IMR-90 (cell line): ENCODE results near the gene CDC42EP4. TPM values are rescaled to one million over a fixed set of nuclear protein-coding genes. Genes with fewer than 3 reads are reported as not detected.

Source experiments
- ATAC-seq: fragments of 200-7000 bp; cut with Tn5 transposase; 2 replicates; pipeline ENCODE4 v1.9.1; 2020; ENCODE audit warnings: low read depth, mild to moderate bottlenecking, moderate library complexity
- BruUV-seq: library from RNA; stranded (reverse); fragments of 400-500 nt; replicated peaks from 2 replicates; lab custom pipeline; 2021; lab: Mats Ljungman, UMichigan
- CTCF ChIA-PET: fragments of 300-600 bp; formaldehyde crosslinking; extraction: SDS; loops from one replicate; lab custom pipeline; 2021; ENCODE audit warnings: antibody characterized with exemption; lab: Yijun Ruan, JAX
- POLR2A ChIA-PET: fragments of 300-600 bp; sonication (Branson Sonifier 250); formaldehyde crosslinking; loops from one replicate; lab custom pipeline; 2022; ENCODE audit warnings: antibody characterized with exemption; ENCODE audit not compliant: unreplicated experiment; lab: Charles Lee
- DNase-seq: peaks from one replicate; pipeline ENCODE4 v3.0.0; 2013
- H2AFZ ChIP-seq: replicated peaks from 2 replicates; pipeline ENCODE3; 2013; ENCODE audit warnings: low read length, mild to moderate bottlenecking; ENCODE audit not compliant: poor library complexity
- H2AK5ac ChIP-seq: 2 replicates; pipeline ENCODE4 v1.6.1; 2013; ENCODE audit warnings: low read depth, low read length, inconsistent platforms
- H2AK9ac ChIP-seq: replicated peaks from 2 replicates; pipeline ENCODE3; 2013; ENCODE audit warnings: mild to moderate bottlenecking, low read depth, low read length, moderate library complexity; ENCODE audit not compliant: poor library complexity
- H2BK120ac ChIP-seq: 2 replicates; pipeline ENCODE4 v1.6.1; 2013; ENCODE audit warnings: low read depth, low read length, inconsistent platforms
- H2BK15ac ChIP-seq: 3 replicates; pipeline ENCODE4 v1.6.1; 2013; ENCODE audit warnings: low read depth, low read length, inconsistent platforms
- H2BK20ac ChIP-seq: 2 replicates; pipeline ENCODE4 v1.6.1; 2013; ENCODE audit warnings: low read depth, mild to moderate bottlenecking, inconsistent platforms, low read length, moderate library complexity
- H2BK5ac ChIP-seq: 2 replicates; pipeline ENCODE4 v1.6.1; 2013; ENCODE audit warnings: mild to moderate bottlenecking, low read depth, low read length, inconsistent platforms; ENCODE audit not compliant: poor library complexity, severe bottlenecking
- H3K14ac ChIP-seq: replicated peaks from 2 replicates; pipeline ENCODE4 v1.6.1; 2013; ENCODE audit warnings: low read depth, low read length, inconsistent platforms
- H3K18ac ChIP-seq: 2 replicates; pipeline ENCODE4 v1.6.1; 2013; ENCODE audit warnings: low read depth, low read length, control low read depth
- H3K23ac ChIP-seq: 2 replicates; pipeline ENCODE4 v1.6.1; 2013; ENCODE audit warnings: low read depth, low read length, inconsistent platforms
- H3K27ac ChIP-seq: 2 replicates; pipeline ENCODE4 v1.5.1; 2013; ENCODE audit warnings: mild to moderate bottlenecking, control low read depth, low read length; ENCODE audit not compliant: insufficient read depth
- H3K27me3 ChIP-seq: 2 replicates; pipeline ENCODE4 v1.6.1; 2013; ENCODE audit warnings: low read length; ENCODE audit not compliant: control insufficient read depth, insufficient read depth
- H3K36me3 ChIP-seq: 2 replicates; pipeline ENCODE4 v1.6.1; 2013; ENCODE audit warnings: low read length, mixed read lengths; ENCODE audit not compliant: control insufficient read depth, insufficient read depth
- H3K4ac ChIP-seq: 2 replicates; pipeline ENCODE4 v1.6.1; 2013; ENCODE audit warnings: low read depth, low read length, inconsistent platforms
- H3K4me1 ChIP-seq: 2 replicates; pipeline ENCODE4 v1.6.1; 2013; ENCODE audit warnings: low read length, mixed read lengths; ENCODE audit not compliant: control insufficient read depth, insufficient read depth
- H3K4me2 ChIP-seq: 2 replicates; pipeline ENCODE4 v1.6.1; 2013; ENCODE audit warnings: low read depth, mild to moderate bottlenecking, control low read depth, low read length, moderate library complexity
- H3K4me3 ChIP-seq: 2 replicates; pipeline ENCODE4 v1.5.1; 2013; ENCODE audit warnings: low read depth, mild to moderate bottlenecking, control low read depth, low read length, moderate library complexity; ENCODE audit not compliant: insufficient read depth
- H3K56ac ChIP-seq: 2 replicates; pipeline ENCODE4 v1.6.1; 2013; ENCODE audit warnings: low read length, inconsistent platforms; ENCODE audit not compliant: insufficient read depth; ENCODE audit errors: extremely low read depth
- H3K79me1 ChIP-seq, 2 experiments: 2 replicates each; pipeline ENCODE4 v1.6.1; 2013; ENCODE audit warnings: low read length in 2 of 2, inconsistent platforms in 1 of 2, low read depth in 1 of 2
- H3K9ac ChIP-seq: 2 replicates; pipeline ENCODE4 v1.6.1; 2013; ENCODE audit warnings: low read depth, low read length, control low read depth
- H3K9me1 ChIP-seq: 2 replicates; pipeline ENCODE4 v1.6.1; 2013; ENCODE audit warnings: low read length, inconsistent platforms; ENCODE audit not compliant: insufficient read depth
- H3K9me3 ChIP-seq: 2 replicates; pipeline ENCODE4 v1.6.1; 2013; ENCODE audit warnings: low read length; ENCODE audit not compliant: control insufficient read depth, insufficient read depth
- H4K20me1 ChIP-seq: 2 replicates; pipeline ENCODE4 v1.6.1; 2013; ENCODE audit warnings: low read length, inconsistent platforms; ENCODE audit not compliant: insufficient read depth
- H4K5ac ChIP-seq: 2 replicates; pipeline ENCODE4 v1.6.1; 2013; ENCODE audit warnings: mild to moderate bottlenecking, low read depth, low read length, control low read depth
- H4K8ac ChIP-seq, 2 experiments: 2 replicates each; pipeline ENCODE4 v1.6.1; 2013; ENCODE audit warnings: low read depth in 2 of 2, low read length in 2 of 2, control low read depth in 1 of 2, inconsistent platforms in 1 of 2
- H4K91ac ChIP-seq: 2 replicates; pipeline ENCODE4 v1.6.1; 2013; ENCODE audit warnings: low read depth, low read length, inconsistent platforms; ENCODE audit not compliant: insufficient read depth
- CTCF ChIP-seq: conservative IDR thresholded peaks from 2 replicates; pipeline ENCODE4 v1.5.1; 2012; ENCODE audit warnings: mild to moderate bottlenecking, low read depth, low read length, improper control_type of control experiment
- FOS ChIP-seq: fragments of 150-350 bp; IDR thresholded peaks from 2 replicates; pipeline ENCODE4 v1.6.1; 2016; ENCODE audit warnings: low read depth, low read length
- MXI1 ChIP-seq: IDR thresholded peaks from 2 replicates; pipeline ENCODE4 v1.6.1; 2012; ENCODE audit warnings: low read depth, mild to moderate bottlenecking, low read length, moderate library complexity, borderline replicate concordance
- POLR2A ChIP-seq: IDR thresholded peaks from 2 replicates; pipeline ENCODE4 v1.6.1; 2012; ENCODE audit warnings: mild to moderate bottlenecking, low read depth, low read length
- RAD21 ChIP-seq: IDR thresholded peaks from 2 replicates; pipeline ENCODE4 v1.6.1; 2012; ENCODE audit warnings: low read length, improper control_type of control experiment
- RFX5 ChIP-seq: IDR thresholded peaks from 2 replicates; pipeline ENCODE4 v1.8.0; 2012; ENCODE audit warnings: low read depth, mild to moderate bottlenecking, low read length, moderate library complexity
- SMC3 ChIP-seq: fragments of 150-350 bp; IDR thresholded peaks from 2 replicates; pipeline ENCODE4 v1.6.1; 2016; ENCODE audit warnings: low read depth, mild to moderate bottlenecking, antibody characterized with exemption, low read length, moderate library complexity
- USF2 ChIP-seq: fragments of 150-350 bp; IDR thresholded peaks from 2 replicates; pipeline ENCODE4 v1.6.1; 2017; ENCODE audit warnings: mild to moderate bottlenecking, antibody characterized with exemption, low read length, low read depth
- WGBS, 2 experiments: methylation state at CpG; one replicate each; pipeline versions ENCODE4 v1.1.5 to v1.1.7; 2013; ENCODE audit warnings: missing lambda C conversion rate in 2 of 2; ENCODE audit not compliant: insufficient read length in 1 of 2; ENCODE audit errors: extremely low coverage in 2 of 2; 5-methylcytosine and 5-hydroxymethylcytosine counted together
- dilution Hi-C: fragments of 300-500 bp; cut with HindIII; formaldehyde crosslinking; loops from one replicate; pipeline ENCODE4 v1.14.3; 2018; ENCODE audit warnings: low sequenced_read_pairs; ENCODE audit not compliant: unreplicated experiment
- in situ Hi-C: fragments of 300-500 bp; cut with MboI; formaldehyde crosslinking; loops from 3 replicates; pipeline ENCODE4 v1.14.3; 2019; ENCODE audit warnings: low sequenced_read_pairs, inconsistent platforms, mixed read lengths
- intact Hi-C: fragments of 100-400 bp; cut with micrococcal nuclease; formaldehyde crosslinking; loops from 2 replicates; pipeline ENCODE4 v1.10.0; 2022
- polyA plus RNA-seq, 3 experiments: library from polyadenylated mRNA; depleted of rRNA; stranded (reverse); fragments of >200 nt; gene quantifications; 2 replicates each; pipeline ENCODE4 v1.2.3, GENCODE V29; 2012; ENCODE audit warnings: low replicate concordance in 1 of 3
- total RNA-seq: library from RNA; depleted of rRNA; stranded (reverse); fragments of >200 nt; gene quantifications from 2 replicates; pipeline ENCODE4 v1.2.3, GENCODE V29; 2012

CDC42EP4 gene
- total and polyA plus RNA-seq, 2 of the 4 experiments (the other 2 are of a cell fraction), result 14.3 to 25.8 TPM

- Histone ChIP-seq H2BK15ac (peak overlapping the region; percentile 69), H3K4ac (peak overlapping the region; percentile 98), H3K23ac (peak overlapping the region; percentile 97), H3K14ac (peak overlapping the region; percentile 92), H4K8ac (peak overlapping the region; percentile 90 to 99), H4K5ac (peak overlapping the region; percentile 66), H4K20me1 (peaks cover 12% of the 10 kb centered on the region), H3K36me3 (peaks cover 3% of the 10 kb centered on the region; the same call in 1 of the 2 replicates), H2AK9ac (peak overlapping the region; percentile 92), H3K27me3 (no peaks in the 10 kb centered on the region), H3K18ac (peak overlapping the region; percentile 53), H3K9me1 (peaks cover 13% of the 10 kb centered on the region), H2BK20ac (peak overlapping the region; percentile 85), H3K79me1 (peaks cover 16 to 59% of the 10 kb centered on the region in 2 experiments), H3K4me1 (peaks cover 37% of the 10 kb centered on the region), H3K9me3 (no peaks in the 10 kb centered on the region), H2BK5ac (peak overlapping the region; percentile 86), H4K91ac (peak overlapping the region; percentile 96), H3K27ac (peak overlapping the region; percentile 90), H2BK120ac (peak overlapping the region; percentile 92), H2AK5ac (peak overlapping the region; percentile 99), H3K9ac (peak overlapping the region; percentile 74), H2AFZ (peak overlapping the region; percentile 90), H3K56ac (peak overlapping the region; percentile 95), H3K4me3 (peak overlapping the region; percentile 5), H3K4me2 (peak overlapping the region; percentile 85)
- in situ Hi-C loops (loop anchor here (5.0 kb wide), 1 partner anchor 67 kb away; no protein-coding TSS in a partner anchor), dilution Hi-C loops (no loop called here), intact Hi-C loops (no loop called here)
- POLR2A ChIA-PET, result no interaction called here
- CTCF ChIA-PET, result interaction anchor here (0.8 to 1.2 kb wide), 3 partner anchors 9 to 65 kb away, joined by 3 to 6 read pairs (median 3); no protein-coding TSS in a partner anchor
- peak; percentile 78 for DNase-seq
- no TSS peak for BruUV-seq
- ATAC-seq, result peak; percentile 62
- TF ChIP-seq RFX5, result no peak
- peak; percentile 37; the same call in 1 of the 2 replicates for TF ChIP-seq SMC3
- no peak for TF ChIP-seq MXI1
- TF ChIP-seq POLR2A, result no peak
- no peak for TF ChIP-seq USF2
- 0 out of 2 replicates have a peak, but pooled peaks have one; percentile 2 for TF ChIP-seq FOS
- TF ChIP-seq CTCF, result peak; percentile 43
- TF ChIP-seq RAD21, result peak; percentile 45
- 0% methylated on average over 5 of the region's 16 CpGs; no CpG with 5 or more reads in 1 of the 2 experiments for WGBS, 2 experiments
Observed at GRCh38 chr17:73304971-73305812, 6.6 kb downstream of the CDC42EP4 start.
